ENCODE results near the gene ATF6B.

Gene ATF6B

DNA sequence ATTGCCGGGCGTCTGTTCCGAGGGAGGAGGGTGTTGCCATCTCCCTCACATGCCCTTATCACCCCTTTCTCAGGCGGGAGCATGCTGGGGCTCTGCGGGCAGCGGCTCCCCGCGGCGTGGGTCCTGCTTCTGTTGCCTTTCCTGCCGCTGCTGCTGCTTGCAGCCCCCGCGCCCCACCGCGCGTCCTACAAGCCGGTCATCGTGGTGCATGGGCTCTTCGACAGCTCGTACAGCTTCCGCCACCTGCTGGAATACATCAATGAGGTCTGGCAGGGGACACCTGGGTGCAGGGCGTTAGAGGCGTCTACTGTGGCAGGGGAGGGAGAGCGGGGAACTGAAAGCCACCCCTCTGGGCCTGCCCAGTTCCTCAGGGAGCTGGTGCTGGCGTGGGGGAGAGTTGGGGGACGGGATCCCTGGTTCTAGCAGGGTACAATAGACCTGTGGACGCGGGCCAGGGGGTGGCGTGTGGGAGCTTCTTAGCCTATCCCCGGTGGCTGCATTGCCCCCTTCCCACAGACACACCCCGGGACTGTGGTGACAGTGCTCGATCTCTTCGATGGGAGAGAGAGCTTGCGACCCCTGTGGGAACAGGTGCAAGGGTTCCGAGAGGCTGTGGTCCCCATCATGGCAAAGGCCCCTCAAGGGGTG lies 26.6 kb upstream of the ATF6B start:
- TF ChIP-seq, protein P1, sequence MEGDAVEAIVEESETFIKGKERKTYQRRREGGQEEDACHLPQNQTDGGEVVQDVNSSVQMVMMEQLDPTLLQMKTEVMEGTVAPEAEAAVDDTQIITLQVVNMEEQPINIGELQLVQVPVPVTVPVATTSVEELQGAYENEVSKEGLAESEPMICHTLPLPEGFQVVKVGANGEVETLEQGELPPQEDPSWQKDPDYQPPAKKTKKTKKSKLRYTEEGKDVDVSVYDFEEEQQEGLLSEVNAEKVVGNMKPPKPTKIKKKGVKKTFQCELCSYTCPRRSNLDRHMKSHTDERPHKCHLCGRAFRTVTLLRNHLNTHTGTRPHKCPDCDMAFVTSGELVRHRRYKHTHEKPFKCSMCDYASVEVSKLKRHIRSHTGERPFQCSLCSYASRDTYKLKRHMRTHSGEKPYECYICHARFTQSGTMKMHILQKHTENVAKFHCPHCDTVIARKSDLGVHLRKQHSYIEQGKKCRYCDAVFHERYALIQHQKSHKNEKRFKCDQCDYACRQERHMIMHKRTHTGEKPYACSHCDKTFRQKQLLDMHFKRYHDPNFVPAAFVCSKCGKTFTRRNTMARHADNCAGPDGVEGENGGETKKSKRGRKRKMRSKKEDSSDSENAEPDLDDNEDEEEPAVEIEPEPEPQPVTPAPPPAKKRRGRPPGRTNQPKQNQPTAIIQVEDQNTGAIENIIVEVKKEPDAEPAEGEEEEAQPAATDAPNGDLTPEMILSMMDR (IDR thresholded peaks at IDR 0.05; ENCODE audit: control insufficient read depth, insufficient read depth, low read depth, low read length, missing control alignments): peak; percentile 57
- H3K4me3 ChIP-seq (ENCODE audit: control insufficient read depth, low read depth, low read length): peak overlapping the region; percentile 80
- no peak for DNase-seq (ENCODE audit: low read depth)

DNA sequence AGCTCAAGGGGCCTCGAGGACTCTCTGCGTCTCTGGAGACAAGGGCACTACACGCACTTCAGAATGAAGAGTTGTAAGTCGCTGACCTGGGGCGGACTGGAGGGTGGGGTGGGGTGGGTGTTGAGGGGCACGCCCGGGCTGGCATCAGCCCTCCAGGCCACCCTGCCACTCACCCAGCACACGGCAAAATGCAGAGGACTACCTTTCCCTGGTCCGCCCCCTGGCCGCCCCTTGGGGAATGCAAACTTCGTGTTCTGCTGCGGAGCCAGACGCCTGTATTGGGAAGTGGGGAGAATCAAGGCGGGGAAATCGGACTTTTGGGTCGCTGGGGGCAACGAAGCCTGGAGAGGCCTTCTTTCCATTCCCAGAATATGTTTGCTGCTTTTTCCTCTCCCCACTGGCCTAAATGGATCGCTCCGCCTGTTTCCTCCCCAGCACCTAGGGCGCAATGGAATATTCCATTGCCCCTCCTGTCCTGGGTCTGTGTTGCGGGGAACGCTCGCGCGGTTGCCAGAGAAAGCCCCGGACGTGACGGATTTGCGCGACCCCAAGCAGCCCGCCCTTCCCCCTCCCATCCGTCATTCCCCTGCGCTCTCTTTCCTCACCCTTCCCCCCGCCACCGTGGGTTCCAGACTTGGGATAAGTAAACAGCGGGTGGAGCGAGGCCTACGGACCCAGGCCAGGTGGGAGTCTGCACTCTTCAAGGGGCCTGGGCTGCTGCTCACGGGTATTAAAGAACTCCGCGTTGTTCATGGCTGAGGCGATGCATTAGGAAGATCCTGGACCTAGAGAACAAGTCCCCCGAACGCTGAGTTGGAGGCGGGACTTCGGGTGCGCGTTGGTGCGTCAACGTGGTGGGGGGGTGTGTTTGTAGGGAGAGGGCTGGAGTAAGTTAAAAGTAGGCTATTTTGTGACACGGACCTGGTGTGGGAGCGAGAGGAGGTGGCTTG lies 25.8 kb upstream of the ATF6B start, which contains the start of gene PPT2:
Gene PPT2, plus strand, starts transcription at position 578 of the 950 bp plus-strand sequence. CDS start 454 bp downstream, outside the sequence.
- H3K4me3 ChIP-seq (ENCODE audit: control insufficient read depth, low read depth, low read length): peak within 1 kb of the TSS; percentile 80
- TF ChIP-seq, protein P1 (IDR thresholded peaks at IDR 0.05; ENCODE audit: control insufficient read depth, insufficient read depth, low read depth, low read length, missing control alignments): peak; percentile 38
- DNase-seq (ENCODE audit: low read depth): peak; percentile 68

DNA sequence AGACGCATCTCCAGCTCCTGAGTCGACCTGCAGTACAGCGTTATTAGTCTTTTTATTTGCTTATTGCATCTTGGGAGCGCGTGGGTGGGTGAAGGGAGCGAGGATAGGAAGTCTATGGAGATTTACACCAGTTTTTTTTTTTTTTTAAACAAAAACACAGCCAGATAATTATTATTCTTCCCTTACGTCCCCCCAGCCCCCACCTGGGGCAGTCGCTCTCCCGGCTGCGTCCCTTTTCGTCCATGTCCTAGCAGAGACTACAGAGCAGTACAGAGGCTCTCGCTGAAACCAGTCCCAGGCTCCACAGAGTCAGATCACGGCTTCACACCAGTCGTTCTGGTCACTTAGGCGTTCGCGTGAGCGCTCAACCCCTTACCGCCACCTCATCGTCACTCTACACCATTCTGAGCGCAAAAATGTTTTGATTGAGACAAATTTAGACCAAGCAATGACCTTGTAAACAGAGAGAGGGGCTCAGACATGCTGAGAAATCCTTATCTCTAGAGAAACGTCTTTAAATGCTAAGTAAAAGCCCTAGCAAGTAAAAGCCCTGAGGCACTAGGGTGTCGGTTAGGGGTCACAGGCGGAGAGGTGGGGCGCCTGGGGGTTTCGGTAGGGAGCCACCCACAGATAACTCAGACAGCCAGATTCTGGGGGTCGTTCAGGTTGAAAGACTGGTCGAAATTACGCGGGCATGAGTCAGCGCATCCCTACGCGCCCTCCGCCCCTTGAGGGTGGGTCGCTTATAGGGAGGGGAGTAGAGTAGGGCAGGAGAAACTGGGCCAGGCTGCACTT lies 24.9 kb upstream of the ATF6B start:
- DNase-seq (ENCODE audit: low read depth): no peak
- peak overlapping the region; percentile 80 for H3K4me3 ChIP-seq (ENCODE audit: control insufficient read depth, low read depth, low read length)
- TF ChIP-seq, protein P1 (IDR thresholded peaks at IDR 0.05; ENCODE audit: control insufficient read depth, insufficient read depth, low read depth, low read length, missing control alignments): no peak

DNA sequence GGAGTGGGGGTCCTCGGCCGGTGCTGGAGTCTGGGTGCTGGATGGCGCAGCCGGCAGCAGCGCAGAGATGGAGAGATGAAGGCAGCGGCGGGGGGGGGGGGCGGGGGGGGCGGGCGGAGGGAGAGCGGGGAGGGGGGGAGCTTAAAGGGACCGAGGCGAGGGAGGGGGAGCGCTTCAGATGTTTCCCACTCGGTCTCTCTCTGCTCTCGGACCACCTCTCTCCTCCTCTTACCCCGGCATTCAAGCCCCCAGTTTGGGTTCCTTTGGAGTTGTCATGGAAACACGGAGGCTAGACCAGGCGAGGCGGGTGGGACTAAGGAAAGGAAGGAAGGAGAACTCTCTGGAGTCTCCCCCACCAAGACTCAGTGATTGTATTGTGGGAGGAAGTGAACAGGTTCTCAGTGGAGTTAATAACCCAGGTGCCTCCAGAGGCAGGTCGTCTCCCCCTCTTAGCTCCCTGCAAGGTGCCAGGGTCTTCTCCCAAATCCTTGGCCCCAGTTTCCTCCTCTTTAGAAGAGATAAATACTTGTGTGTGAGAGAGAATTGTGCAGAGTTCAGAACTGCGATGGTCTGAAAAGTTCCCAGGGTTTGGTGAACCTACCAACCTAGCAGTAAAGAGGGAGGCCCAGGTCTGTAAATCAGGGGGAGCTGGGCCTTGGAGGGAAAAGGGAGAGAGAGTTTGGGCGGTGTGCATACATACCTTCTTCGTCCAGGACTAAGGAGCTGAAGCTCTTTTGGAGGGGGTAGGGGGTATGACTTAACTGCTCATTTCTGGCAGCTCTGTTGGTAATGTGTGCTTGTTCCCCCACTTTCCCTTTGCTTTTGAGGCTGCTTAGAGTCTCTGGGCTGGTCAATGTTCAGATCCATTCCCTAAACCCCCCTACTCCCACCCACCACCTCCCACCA lies 24.1 kb upstream of the ATF6B start, which contains the start of gene PRRT1:
Gene PRRT1, minus strand, starts transcription at position 77 of the 906 bp plus-strand sequence. CDS start 112 bp downstream, outside the sequence.
- TF ChIP-seq, protein P1 (IDR thresholded peaks at IDR 0.05; ENCODE audit: control insufficient read depth, insufficient read depth, low read depth, low read length, missing control alignments): no peak
- DNase-seq (ENCODE audit: low read depth): no peak
- H3K4me3 ChIP-seq (ENCODE audit: control insufficient read depth, low read depth, low read length): peak within 1 kb of the TSS; percentile 80

DNA sequence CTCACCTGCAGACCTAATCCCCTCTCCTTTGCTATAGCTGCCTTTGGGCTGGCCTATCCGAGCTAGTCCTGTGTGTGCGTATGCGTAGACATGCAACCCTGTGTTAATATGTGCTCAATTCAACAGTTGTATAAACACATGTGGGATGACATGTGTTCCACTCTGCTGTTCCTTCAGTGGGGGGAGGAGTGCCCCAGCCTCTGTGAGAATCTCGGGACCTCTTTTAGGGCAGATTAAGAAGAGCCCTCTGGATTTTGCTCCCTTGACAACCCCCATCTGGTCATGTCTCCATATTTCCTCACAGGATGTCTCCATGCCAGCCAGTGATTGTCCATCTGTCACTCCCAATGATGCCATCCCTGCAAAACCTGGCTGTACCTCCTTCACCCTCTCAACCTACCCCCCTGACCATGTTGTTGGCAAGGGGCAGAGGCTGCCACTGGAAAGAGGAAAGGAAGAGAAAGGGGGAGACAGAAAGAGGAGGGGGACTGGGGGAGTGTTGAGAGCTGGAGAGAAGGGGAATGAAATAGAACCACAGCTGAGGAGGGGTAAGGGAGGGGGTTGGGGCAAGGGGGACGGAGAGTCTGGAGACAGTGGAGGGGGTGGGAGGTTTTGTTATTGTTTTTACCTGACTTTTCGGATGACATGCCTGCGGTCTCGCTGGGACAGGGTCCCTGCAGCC lies 23.3 kb upstream of the ATF6B start:
- peak overlapping the region; percentile 37 for H3K4me3 ChIP-seq (ENCODE audit: control insufficient read depth, low read depth, low read length)
- TF ChIP-seq, protein P1 (IDR thresholded peaks at IDR 0.05; ENCODE audit: control insufficient read depth, insufficient read depth, low read depth, low read length, missing control alignments): no peak
- DNase-seq (ENCODE audit: low read depth): no peak

All from AG09309 (cell line).